ENCODE results near the gene PAPPA2. TPM values are rescaled to one million over a fixed set of nuclear protein-coding genes. Genes with fewer than 3 reads are reported as not detected.
"Not testable (repeated sequence)": the region's sequence is repeated elsewhere in the genome, so short reads cannot be mapped to it uniquely, and the experiment has no call there.

PAPPA2 gene
- total and polyA plus RNA-seq, 2 donors (not counting 1 experiment from before 2014, with no cell fraction given) = 0.24 to 4.1 TPM

DNA sequence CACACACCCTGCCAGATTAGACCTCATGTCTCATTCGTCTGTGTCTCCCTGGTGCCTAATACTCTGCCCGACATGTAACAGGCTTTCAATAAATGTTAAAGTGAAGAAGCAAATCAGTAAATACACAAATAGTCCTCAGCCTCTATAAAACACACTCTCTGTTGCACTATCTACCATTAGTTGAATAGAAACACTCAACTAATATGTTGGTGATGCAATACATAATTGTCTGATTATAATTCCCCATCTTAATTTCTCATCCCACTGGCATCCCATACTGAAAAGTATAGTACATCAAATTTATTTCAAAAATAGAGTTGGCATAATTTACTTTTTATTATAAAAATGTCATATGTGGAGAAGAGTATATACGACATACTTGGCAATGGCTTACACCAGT is 162.4 kb downstream of the PAPPA2 start:
- Histone ChIP-seq H3K9me3 (ENCODE audit: control insufficient read depth, insufficient read depth, low read depth, low read length) (no peaks in the 10 kb centered on the region), H4K20me1 (ENCODE audit: control insufficient read depth, extremely low read depth, insufficient read depth, low read length) (no peaks in the 10 kb centered on the region), H3K4me2 (ENCODE audit: extremely low read depth, insufficient read depth, low read length) (no peak overlapping the region), H3K79me2 (ENCODE audit: control insufficient read depth, insufficient read depth, low read length) (no peaks in the 10 kb centered on the region), H3K36me3 (ENCODE audit: control insufficient read depth, insufficient read depth, low read length) (no peaks in the 10 kb centered on the region), H3K27ac (ENCODE audit: insufficient read depth, low read length) (no peak overlapping the region), H2AFZ (ENCODE audit: low read length) (no peak overlapping the region), H3K4me3 (replicated peaks in 1 of 4; ENCODE audit: control extremely low read depth in 1 of 4, insufficient read depth in 1 of 4, low read depth in 3 of 4, low read length in 4 of 4) (no peak overlapping the region), H3K27me3 (ENCODE audit: control insufficient read depth, insufficient read depth, low read length) (no peaks in the 10 kb centered on the region), H3K9ac (ENCODE audit: insufficient read depth, low read length) (no peak overlapping the region), H3K4me1 (ENCODE audit: control insufficient read depth, extremely low read depth, insufficient read depth, low read length) (no peaks in the 10 kb centered on the region)
- no peak for TF ChIP-seq EZH2 (IDR thresholded peaks at IDR 0.05; ENCODE audit: low read length, missing control alignments)
- TF ChIP-seq, protein P1, sequence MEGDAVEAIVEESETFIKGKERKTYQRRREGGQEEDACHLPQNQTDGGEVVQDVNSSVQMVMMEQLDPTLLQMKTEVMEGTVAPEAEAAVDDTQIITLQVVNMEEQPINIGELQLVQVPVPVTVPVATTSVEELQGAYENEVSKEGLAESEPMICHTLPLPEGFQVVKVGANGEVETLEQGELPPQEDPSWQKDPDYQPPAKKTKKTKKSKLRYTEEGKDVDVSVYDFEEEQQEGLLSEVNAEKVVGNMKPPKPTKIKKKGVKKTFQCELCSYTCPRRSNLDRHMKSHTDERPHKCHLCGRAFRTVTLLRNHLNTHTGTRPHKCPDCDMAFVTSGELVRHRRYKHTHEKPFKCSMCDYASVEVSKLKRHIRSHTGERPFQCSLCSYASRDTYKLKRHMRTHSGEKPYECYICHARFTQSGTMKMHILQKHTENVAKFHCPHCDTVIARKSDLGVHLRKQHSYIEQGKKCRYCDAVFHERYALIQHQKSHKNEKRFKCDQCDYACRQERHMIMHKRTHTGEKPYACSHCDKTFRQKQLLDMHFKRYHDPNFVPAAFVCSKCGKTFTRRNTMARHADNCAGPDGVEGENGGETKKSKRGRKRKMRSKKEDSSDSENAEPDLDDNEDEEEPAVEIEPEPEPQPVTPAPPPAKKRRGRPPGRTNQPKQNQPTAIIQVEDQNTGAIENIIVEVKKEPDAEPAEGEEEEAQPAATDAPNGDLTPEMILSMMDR (conservative IDR thresholded peaks at IDR 0.05 in 1 of 2, IDR thresholded peaks at IDR 0.05 in 1 of 2; ENCODE audit: low read depth in 1 of 2, low read length in 2 of 2) = no peak
- no peak for DNase-seq (ENCODE audit: low read depth in 2 of 2)

DNA sequence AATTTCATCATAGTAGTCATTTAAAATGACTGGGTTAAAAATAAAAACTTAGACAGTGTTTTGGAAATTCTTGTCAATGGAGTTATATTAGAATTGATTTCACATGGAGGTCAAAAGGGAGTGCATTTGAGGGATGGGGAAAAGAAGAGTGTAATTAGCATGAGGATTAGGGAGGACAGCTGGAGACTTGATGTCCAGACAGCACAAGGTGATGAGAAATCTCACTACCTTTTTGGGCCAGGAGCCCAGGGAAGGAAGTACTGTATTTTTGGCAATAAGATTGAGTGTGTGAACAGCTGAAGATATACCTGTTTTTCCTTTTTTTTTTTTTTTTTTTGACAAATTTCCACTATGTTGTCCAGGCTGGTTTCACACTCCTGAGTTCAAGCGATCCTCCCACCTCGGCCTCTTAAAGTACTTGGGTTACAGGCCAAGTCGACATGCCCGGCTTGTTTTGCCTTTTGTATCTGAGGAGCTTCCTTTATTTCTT is 163.6 kb downstream of the PAPPA2 start:
- Histone ChIP-seq H3K79me2 (ENCODE audit: control insufficient read depth, insufficient read depth, low read length) (no peaks in the 10 kb centered on the region), H2AFZ (ENCODE audit: low read length) (no peak overlapping the region), H3K4me3 (replicated peaks in 1 of 4; ENCODE audit: control extremely low read depth in 1 of 4, insufficient read depth in 1 of 4, low read depth in 3 of 4, low read length in 4 of 4) (no peak overlapping the region), H3K27me3 (ENCODE audit: control insufficient read depth, insufficient read depth, low read length) (no peaks in the 10 kb centered on the region), H3K9ac (ENCODE audit: insufficient read depth, low read length) (no peak overlapping the region), H3K4me2 (ENCODE audit: extremely low read depth, insufficient read depth, low read length) (no peak overlapping the region), H4K20me1 (ENCODE audit: control insufficient read depth, extremely low read depth, insufficient read depth, low read length) (no peaks in the 10 kb centered on the region), H3K4me1 (ENCODE audit: control insufficient read depth, extremely low read depth, insufficient read depth, low read length) (no peaks in the 10 kb centered on the region), H3K27ac (ENCODE audit: insufficient read depth, low read length) (no peak overlapping the region), H3K36me3 (ENCODE audit: control insufficient read depth, insufficient read depth, low read length) (no peaks in the 10 kb centered on the region), H3K9me3 (ENCODE audit: control insufficient read depth, insufficient read depth, low read depth, low read length) (no peaks in the 10 kb centered on the region)
- no peak for DNase-seq (ENCODE audit: low read depth in 2 of 2)
- no peak for TF ChIP-seq EZH2 (IDR thresholded peaks at IDR 0.05; ENCODE audit: low read length, missing control alignments)
- TF ChIP-seq, protein P1 (conservative IDR thresholded peaks at IDR 0.05 in 1 of 2, IDR thresholded peaks at IDR 0.05 in 1 of 2; ENCODE audit: low read depth in 1 of 2, low read length in 2 of 2) = no peak

DNA sequence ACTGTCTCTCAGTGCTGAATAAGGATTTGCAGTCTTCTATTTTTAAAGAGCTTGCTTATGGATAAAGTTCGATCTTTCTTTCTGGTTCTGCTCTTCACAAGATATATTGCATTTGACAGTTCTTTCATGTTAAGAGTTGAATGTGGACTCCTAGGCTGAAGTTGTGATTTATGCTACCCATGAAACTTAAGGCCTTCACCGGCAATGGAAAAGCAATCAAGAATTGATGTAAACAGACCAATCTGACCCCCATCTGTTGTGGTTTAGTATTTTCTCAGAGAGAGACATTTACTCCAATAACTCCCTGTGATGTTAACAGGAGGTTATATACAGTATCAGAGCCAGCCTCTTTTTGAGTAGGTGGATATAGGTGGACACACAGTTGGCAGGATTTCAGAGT is 165.8 kb downstream of the PAPPA2 start:
- H4K20me1 ChIP-seq (ENCODE audit: control insufficient read depth, extremely low read depth, insufficient read depth, low read length) = no peaks in the 10 kb centered on the region
- H3K4me1 ChIP-seq (ENCODE audit: control insufficient read depth, extremely low read depth, insufficient read depth, low read length) = no peaks in the 10 kb centered on the region
- no peak overlapping the region for H3K4me3 ChIP-seq (replicated peaks in 1 of 4; ENCODE audit: control extremely low read depth in 1 of 4, insufficient read depth in 1 of 4, low read depth in 3 of 4, low read length in 4 of 4)
- H3K36me3 ChIP-seq (ENCODE audit: control insufficient read depth, insufficient read depth, low read length) = no peaks in the 10 kb centered on the region
- no peak overlapping the region for H2AFZ ChIP-seq (ENCODE audit: low read length)
- H3K9me3 ChIP-seq (ENCODE audit: control insufficient read depth, insufficient read depth, low read depth, low read length) = no peaks in the 10 kb centered on the region
- no peak for DNase-seq (ENCODE audit: low read depth in 2 of 2)
- no peaks in the 10 kb centered on the region for H3K79me2 ChIP-seq (ENCODE audit: control insufficient read depth, insufficient read depth, low read length)
- no peak overlapping the region for H3K9ac ChIP-seq (ENCODE audit: insufficient read depth, low read length)
- H3K4me2 ChIP-seq (ENCODE audit: extremely low read depth, insufficient read depth, low read length) = no peak overlapping the region
- H3K27ac ChIP-seq (ENCODE audit: insufficient read depth, low read length) = no peak overlapping the region
- TF ChIP-seq, protein P1 (conservative IDR thresholded peaks at IDR 0.05 in 1 of 2, IDR thresholded peaks at IDR 0.05 in 1 of 2; ENCODE audit: low read depth in 1 of 2, low read length in 2 of 2) = no peak
- no peak for TF ChIP-seq EZH2 (IDR thresholded peaks at IDR 0.05; ENCODE audit: low read length, missing control alignments)
- no peaks in the 10 kb centered on the region for H3K27me3 ChIP-seq (ENCODE audit: control insufficient read depth, insufficient read depth, low read length)

DNA sequence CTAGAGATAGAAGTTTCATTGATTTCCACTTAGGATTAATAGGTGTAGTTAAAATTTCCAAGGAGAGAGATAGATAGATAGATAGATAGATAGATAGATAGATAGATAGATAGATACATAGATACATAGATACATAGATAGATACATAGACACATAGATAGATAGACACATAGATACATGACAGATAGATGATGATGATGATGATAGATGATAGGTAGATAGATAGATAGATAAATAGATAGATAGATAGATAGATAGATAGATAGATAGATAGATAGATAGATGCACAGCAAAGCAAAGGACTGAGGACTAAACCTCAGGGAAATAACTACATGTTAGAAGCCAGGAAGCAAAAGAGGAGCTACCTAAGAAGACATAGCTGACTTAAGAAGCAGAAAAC is 171.8 kb downstream of the PAPPA2 start:
- not testable (repeated sequence) for H4K20me1 ChIP-seq (ENCODE audit: control insufficient read depth, extremely low read depth, insufficient read depth, low read length); H3K27ac ChIP-seq (ENCODE audit: insufficient read depth, low read length); H2AFZ ChIP-seq (ENCODE audit: low read length); H3K9ac ChIP-seq (ENCODE audit: insufficient read depth, low read length); H3K9me3 ChIP-seq (ENCODE audit: control insufficient read depth, insufficient read depth, low read depth, low read length); H3K4me2 ChIP-seq (ENCODE audit: extremely low read depth, insufficient read depth, low read length); H3K27me3 ChIP-seq (ENCODE audit: control insufficient read depth, insufficient read depth, low read length); H3K36me3 ChIP-seq (ENCODE audit: control insufficient read depth, insufficient read depth, low read length); DNase-seq (ENCODE audit: low read depth in 2 of 2); H3K4me3 ChIP-seq (replicated peaks in 1 of 4; ENCODE audit: control extremely low read depth in 1 of 4, insufficient read depth in 1 of 4, low read depth in 3 of 4, low read length in 4 of 4); H3K79me2 ChIP-seq (ENCODE audit: control insufficient read depth, insufficient read depth, low read length); H3K4me1 ChIP-seq (ENCODE audit: control insufficient read depth, extremely low read depth, insufficient read depth, low read length)

All from fibroblast of lung (primary cell).